HG02885 (cell line): ENCODE data around the gene C1QTNF9.
A peak's percentile ranks its signal among the peaks of the same experiment; 100 is the strongest.
"Not testable (repeated sequence)": the region's sequence is repeated elsewhere in the genome, so short reads cannot be mapped to it uniquely, and the experiment has no call there.

Source experiments
- ATAC-seq: cut with Tn5 transposase; IDR thresholded peaks from one replicate; pipeline ENCODE4 v1.9.1; 2021; ENCODE audit warnings: mild to moderate bottlenecking; ENCODE audit not compliant: unreplicated experiment, poor library complexity

Gene C1QTNF9

DNA sequence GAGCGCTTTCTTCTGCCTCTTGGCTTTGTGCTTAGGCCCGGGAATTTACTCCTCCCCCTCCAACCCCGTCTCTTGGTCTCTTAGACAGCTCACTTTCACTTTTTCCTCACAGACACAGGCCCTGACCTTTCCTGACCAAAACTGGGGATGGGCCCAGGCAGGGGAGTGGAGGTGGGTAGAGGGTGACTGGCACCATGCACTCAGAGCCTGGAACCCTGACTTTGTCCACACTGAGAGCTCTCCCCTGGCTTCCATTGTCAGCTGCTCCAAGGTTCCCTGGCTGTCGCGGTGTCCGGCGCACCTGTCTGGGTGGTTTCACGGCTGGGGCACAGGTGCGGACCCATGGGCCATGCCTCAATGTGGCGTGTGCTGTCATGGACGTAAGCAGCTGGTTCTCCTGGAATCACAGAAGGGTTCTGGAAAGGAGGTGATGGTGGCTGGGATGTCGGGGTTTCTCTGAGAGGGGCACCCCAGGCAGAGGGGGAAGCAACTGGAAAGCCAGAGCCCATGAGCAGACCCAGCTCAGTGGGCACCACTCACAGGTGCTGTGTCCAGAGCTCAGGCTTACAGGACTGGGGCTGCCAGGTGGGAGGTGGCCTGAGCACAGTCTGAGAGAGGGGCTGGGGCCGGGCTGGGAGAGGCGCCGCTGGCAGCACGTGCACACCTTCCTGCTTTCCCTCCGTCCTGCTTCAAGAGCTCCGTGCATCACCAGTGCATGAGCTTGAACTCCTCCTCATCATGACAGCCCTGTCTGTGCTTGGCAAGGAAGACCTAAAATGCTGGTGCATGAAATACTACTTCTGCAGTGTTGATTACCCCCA is 28.0 kb upstream of the C1QTNF9 start:
- ATAC-seq = peak; percentile 28

DNA sequence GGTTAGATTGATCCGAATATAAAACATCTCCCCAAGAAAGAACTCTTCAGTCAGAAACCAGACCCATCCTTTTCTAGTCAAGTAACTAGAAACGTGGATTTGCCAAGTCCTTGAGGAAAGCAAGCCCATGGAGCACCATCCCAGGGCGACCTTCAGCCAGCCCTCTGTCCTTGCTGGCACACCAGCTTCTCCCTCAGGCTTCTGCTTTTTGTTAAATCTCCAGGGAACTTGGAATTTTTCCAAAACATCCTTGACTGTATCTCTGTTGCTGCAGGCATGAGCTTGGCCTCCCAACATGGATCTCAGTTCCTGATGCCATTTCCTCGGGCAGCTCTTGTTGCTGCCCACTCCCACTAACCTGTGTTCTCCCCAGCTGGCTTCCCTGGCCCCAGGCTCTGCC is 27.1 kb upstream of the C1QTNF9 start:
- no peak for ATAC-seq

DNA sequence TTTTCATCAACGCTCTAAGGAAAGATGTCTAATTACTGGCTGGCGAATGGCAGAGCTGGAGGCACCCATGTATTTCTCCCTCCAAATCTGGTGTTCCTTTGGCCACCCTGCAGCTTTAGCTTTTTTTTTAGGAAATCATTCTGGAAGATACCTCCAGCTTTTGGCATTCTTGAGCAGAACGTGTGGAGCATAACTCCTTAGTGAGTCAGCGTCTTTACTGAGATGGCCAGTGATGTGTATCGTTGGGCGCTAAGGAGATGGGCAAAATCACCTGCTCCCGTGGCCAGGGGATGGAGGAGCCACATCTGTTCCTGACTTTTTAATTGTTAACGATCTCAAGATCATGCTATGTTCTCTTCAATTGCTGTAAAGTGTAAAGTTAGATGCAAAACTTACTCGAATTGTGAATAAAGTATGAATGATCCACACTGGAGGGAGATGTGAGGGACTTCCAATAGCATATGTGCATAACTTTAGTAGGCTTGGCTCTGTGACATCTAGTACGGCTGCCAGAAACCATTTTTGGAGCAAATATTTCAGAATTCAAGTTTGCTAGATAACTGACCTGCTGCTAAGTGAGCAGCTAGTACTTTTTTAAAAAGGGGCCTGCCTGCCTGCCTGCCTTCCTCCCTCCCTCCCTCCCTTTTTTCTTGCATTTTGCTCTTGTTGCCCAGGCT is 24.4 kb upstream of the C1QTNF9 start:
- ATAC-seq = no peak

DNA sequence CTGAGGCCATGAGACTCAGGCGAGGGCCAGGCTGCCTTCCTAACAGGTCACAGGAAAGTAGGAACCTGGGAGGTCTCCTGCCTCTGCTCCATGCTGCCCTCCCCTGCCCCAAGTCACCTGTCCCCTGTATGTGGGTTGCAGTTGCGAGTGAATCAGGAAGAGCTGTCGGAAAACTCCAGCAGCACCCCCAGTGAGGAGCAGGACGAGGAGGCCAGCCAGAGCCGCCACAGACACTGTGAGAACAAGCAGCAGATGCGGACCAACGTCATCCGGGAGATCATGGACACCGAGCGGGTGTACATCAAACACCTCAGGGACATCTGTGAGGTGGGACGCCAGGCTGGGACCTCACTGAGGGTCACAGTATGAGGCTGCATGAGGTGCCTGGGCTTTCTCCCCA is 22.8 kb upstream of the C1QTNF9 start:
- no peak for ATAC-seq

DNA sequence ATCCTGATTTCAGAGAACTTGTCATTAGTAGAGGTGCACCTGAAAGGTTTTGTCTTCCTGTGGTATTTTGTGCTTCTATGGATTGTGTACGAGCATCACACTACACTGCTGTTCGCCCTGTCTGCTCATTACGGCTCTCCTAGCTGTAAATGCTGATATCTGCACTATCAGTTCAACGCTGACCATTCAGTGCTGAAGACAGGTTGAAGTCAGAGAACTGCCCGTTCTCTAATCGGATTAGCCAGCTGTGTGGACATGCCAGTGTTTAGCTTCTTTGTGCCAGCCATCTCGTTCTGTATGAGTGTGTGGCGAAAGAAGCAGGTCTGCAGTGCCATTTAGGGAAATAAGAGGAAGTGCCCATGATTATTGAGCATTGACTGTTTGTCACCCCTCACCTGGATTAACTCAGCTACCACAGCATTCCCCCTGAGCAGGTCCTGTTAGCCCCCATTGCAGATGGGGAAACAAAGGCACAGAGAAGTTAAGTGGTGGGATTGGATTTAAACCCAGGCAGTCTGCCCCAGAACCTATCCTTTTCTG is 21.6 kb upstream of the C1QTNF9 start:
- no peak for ATAC-seq

DNA sequence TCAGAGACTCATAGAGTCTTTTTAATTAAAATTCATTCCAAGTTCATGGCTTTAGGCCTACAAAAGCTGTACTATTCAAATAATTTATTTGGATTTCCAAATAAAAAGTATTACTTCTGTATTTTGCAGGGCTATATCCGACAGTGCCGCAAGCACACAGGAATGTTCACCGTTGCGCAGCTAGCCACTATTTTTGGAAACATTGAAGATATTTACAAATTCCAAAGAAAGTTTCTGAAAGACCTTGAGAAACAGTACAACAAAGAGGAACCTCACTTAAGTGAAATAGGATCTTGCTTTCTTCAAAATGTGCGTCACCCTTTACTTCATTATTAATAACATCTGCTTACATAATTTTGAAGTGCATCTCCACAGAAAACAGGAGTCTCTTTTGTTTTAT is 20.5 kb upstream of the C1QTNF9 start:
- no peak for ATAC-seq

DNA sequence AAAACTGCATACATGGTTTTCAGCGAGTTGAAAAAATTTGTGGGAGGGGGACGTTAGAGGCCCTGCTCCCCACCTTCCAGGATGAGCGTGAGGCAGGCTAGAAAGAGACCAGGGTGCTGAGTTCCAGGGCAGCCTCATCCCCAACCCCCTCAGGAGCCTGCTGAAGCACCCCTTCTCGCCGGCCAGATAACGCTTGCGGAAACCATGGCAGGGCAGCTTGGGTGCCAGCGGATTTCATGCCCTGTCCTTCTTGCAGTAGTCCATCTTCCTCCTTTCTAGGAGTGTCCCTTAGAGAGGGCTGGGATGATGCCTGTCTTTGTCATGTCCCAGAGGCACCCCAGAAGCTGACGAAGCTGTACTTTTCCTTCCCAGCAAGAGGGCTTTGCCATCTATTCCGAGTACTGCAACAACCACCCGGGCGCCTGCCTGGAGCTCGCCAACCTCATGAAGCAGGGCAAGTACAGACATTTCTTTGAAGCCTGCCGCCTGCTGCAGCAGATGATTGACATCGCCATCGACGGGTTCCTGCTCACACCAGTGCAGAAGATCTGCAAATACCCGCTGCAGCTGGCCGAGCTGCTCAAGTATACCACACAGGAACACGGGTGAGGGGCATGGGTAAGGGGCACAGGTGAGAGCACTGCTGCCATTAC is 19.0 kb upstream of the C1QTNF9 start:
- no peak for ATAC-seq

DNA sequence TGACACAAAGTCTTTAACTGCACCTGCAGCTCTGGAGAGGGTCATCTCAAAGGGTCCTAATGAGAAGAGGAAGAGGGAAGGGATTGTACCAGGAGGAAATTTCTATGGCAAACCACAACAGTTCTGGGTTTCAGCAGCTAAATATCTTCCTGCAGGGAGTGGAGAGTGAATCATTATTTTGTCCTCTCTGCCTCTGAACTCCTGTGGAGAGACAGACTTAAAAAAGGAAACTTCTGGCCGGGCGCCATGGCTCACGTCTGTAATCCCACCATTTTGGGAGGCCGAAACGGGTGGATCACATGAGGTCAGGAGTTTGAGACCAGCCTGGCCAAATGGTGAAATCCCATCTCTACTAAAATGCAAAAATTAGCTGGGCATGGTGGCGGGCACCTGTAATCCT is 16.9 kb upstream of the C1QTNF9 start:
- no peak for ATAC-seq

DNA sequence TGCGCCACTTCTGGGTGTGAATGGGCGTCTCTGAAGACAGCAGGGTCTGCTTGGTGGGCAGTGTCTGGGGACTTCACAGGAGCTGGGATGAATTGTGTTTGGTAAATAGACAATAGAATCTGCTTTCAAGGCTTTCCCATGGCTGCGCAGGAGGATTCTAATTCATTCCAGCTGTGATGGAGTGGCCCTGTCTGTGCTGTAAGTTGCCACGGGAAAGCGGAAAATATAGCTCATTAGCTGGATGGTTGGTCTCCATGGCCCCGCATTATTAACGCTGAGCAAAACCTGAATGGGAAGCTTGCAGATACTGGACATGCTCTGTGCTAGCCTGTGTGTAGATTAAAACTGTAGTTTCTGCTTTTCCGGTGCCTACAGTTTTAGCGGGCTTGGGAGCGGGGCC is 15.6 kb upstream of the C1QTNF9 start:
- no peak for ATAC-seq

DNA sequence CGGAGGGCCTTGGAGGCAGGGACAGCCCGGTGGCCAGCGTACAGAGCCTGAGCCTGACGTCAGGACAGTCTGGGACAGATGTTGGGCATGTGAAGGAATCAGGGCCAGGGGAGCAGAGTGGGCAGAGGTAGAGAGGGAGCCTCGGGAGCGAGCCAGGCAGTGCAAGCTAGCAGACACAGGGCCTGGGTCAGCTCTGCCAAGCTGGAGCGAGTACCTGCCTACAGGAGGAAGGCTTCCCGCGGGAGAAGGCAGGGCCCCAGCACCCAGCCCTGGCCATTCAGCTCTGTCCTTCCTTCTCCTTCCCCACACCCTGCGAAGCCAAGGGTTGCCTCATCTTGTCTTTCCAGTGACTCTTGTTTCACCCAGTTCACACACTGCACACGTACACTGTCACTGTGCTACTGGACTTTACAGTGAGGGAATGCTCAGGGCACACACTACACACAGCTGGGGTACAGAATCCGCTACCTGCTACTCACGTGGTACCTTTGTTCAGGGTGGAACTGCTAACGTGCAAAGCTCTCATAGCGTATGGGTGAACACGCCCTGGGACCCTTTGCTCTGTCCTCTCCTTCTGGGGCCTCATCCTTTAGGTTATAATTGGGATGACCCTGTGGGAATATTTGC is 9.8 kb upstream of the C1QTNF9 start:
- ATAC-seq = no peak

DNA sequence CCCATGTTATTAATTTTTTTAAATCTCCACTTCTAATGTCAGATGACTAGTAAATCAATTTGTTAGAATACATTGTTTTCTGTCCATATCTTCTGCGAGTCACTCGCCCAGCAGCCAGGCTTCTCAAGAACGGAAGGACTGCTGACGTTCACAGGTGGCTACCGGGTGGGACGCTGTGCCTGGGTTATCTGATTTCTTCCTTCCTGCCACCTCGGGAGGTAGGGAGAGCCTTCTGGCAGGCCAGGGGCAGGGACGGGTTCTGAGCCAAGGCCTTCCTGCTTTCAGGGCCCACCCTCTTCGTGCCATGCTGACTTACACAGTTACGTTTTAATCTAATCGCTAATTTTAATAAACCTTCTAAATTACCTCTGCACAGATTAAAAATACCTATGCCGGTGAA is 7.9 kb upstream of the C1QTNF9 start:
- no peak for ATAC-seq

DNA sequence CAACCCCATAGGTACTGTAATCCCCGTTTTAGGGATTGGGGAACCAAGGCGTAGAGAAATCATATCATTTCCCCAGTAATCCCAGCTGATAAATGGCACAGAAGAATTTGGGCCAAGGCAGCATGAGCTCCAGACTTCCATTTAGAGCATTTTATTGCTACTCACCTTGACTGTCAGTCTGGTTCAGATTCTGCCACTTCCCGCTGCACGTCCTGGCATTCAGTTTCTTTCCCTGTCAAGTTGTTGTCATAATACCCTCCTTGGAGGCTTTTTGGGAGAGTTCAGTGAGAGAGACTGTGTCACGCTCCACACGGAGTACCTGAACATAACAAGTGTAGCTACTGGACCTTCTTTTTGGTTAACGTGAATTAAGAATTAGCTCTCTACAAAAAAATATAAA is 7.5 kb upstream of the C1QTNF9 start:
- no peak for ATAC-seq

DNA sequence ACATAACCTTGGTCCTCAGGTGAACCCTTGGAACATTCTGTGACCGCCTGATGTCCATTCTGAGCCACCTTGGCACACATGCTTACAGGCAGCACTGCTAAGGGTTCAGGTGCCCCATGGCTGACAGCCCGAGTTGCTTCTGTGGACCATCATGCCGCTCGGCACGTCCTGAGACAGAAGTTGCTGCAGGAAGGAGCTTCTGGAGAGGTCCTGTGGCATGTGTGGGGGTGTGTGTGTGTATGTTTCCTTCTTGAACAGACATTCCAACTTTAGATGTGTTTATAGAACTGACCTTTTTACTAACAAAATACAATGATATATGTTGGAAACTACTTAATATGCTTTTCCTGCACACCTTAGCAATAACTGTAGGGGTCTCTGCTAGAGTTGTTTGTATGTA is 4.8 kb upstream of the C1QTNF9 start:
- ATAC-seq = no peak

DNA sequence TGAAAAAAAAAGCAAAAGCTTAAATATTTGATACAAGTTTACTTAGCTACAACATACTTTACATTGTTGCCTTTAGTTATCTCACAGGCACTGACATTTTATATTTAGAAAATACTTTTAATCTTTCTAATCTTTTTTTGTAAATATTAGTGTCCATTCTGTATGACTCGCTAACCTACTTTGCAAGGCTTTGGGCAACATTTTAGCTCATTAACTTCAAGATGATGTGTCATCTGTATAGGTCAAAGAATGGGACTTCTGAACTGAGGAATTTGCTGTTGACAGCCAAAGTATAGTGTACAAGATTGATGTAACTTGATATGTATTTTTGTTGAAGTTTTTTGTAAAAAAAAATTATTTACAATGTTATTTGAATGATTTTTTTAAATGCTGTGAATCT is 2.7 kb upstream of the C1QTNF9 start:
- ATAC-seq = no peak

DNA sequence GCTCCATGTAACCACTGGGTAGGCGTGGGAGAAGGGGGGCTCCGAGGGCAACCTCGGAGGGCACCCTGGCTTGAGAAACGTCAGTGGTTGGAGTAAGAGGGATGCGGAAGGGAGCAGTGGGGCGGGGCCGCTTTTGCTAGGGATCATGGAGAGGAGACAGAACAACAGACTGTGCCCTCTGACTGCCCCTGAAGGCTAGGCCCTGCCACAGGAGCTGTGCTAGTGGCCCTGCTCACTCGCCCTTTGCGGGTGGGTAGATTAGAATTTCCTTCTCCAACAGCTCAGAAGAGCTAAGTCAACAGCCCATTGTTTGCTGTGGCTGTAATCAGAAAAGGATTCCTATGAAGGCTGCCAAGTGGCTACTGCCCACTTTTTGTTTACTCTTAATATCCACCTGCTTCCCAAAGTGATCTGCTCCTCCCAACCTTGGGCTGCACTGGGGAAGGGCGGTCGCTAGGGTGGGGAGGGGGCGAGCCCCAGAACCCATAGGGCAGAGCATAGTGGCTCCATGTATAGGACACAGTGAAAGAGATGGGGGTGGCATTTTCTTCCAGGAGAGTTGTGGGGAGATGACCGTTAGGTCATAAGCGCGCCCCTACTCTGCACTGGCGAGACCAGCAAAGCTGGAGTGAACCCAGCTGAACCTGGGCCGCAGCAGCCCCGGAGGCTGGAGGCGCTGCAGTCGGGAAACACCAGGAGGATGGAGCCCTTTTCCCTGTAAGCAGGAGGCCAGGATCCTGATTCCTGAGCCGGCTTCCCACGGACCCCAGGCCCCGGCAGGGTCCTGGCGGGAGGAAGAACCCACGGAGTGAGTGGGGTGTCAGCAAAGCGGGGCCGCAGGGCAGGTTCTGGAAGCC is 1.9 kb upstream of the C1QTNF9 start:
- ATAC-seq = no peak

DNA sequence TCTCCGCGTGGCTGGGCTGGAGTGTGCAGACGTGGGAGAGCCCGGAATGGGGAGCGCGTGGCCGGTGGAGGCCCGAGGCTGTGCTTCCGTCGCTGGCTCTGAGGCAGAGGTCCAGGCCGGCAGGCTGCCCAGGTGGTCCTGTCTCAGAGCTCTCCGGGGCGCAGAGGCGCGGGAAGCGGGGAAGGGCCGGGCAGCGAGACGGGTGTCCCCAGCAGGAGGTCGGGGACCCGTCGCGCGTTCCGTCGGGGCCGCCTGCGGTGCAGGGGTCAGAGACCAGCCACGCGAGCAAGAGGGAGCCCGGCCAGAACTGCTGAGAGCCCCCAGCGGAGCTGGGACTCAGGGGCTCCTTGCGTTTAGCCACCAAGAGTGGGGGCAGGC is 1.3 kb upstream of the C1QTNF9 start:
- ATAC-seq = no peak

DNA sequence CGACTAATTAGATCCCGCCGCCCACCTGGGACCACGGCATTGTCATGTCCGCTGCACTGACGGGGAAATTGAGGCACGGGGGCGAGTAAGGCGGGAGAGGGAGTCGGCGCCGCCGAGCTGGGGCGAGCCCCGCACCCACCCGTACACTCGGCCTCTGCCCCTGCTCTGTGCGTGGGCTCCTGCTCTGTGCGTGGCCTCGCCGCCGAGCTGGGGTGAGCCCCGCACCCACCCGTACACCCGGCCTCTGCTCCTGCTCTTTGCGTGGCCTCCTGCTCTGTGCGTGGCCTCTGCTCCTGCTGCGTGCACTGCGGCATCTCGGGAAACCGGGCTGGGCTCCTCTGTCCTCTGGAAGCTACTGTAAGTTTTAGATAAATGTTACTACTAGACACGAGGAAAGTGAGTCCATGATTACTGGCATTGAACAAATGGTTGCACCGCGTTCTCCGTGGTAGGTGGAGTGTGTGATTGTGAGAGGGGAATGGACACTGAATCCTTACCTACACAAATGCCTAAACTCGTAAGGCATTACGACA is 826 bp upstream of the C1QTNF9 start:
- no peak for ATAC-seq

DNA sequence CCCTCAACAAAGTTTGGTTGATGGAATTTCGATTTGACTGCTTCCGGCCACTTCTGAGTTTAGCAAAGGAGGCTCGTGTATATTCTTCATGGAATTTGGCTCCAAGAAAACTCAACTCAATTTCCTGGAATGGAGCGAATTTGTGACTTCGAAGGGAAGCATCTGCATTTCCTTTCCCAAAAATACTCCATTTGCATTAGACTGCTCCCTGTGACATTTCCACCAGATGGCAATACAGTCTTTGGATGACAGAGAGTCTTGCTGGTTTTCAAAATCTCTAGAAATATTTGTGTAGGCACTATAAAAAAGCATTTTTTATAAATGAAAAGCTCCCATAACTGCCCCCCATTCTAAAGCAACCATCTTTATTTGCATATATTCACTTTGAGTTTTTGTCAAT is 4.1 kb downstream of the C1QTNF9 start:
- ATAC-seq = no peak

DNA sequence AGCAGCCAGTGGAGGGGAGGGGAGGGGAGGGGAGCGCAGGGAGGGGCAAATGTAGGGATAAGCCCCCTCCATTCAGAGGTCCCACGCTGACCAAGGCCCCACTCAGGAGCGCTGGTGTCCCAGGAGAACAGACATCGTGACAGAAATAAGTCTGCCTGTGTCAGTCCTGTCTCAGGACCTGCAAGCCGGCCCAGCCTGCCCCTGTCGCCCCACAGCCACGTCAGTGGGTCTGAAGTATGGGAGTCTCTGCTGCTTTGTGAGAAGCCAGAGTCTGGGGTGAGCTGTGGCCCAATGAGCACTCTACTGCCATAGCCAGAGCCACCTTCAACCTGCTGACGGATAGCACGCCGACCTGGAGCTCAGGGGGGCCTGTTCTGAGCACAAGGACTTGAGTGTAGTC is 8.5 kb downstream of the C1QTNF9 start:
- not testable (repeated sequence) for ATAC-seq

DNA sequence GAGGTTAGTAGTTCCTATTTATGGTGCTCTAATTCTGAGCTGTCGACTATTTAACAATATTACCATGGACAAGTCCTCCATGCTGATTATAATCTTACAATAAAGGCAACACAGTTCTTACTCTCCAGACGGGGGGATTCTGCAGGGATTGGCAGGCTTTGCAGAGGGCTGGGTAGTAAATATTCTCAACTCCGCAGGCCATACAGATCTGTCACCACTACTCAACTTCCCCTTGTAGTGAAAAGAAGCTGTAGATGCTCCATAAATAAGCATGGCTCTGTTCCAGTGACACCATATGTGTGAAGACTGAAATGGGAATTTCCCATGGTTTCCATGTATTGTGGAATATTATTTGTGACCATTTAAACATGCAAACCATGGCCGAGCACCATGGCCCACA is 9.5 kb downstream of the C1QTNF9 start:
- ATAC-seq = not testable (repeated sequence)
